SK-N-SH treated with all-trans-retinoic acid at 6 μM for 48 hours (cell line): ENCODE data around the gene INAFM1.
A peak's percentile ranks its signal among the peaks of the same experiment; 100 is the strongest.

ENCODE experiments used
- ATAC-seq: fragments of 200-7000 bp; cut with Tn5 transposase; 3 replicates; pipeline ENCODE4 v1.9.1; 2020; ENCODE audit warnings: mild to moderate bottlenecking, moderate library complexity
- BACH2 ChIP-seq: fragments of 250-450 bp; sonication (Bioruptor Pico); IDR thresholded peaks from 2 replicates; pipeline ENCODE4 v1.9.0; 2021; ENCODE audit warnings: mild to moderate bottlenecking, borderline replicate concordance
- CSDC2 ChIP-seq: fragments of 250-450 bp; sonication (Bioruptor Pico); IDR thresholded peaks from 2 replicates; pipeline ENCODE4 v1.5.0; 2020; ENCODE audit warnings: mild to moderate bottlenecking, moderate library complexity
- OSR1 ChIP-seq: fragments of 250-450 bp; sonication (Bioruptor Pico); IDR thresholded peaks from 2 replicates; pipeline ENCODE4 v1.8.0; 2022; ENCODE audit warnings: moderate library complexity, mild to moderate bottlenecking, inconsistent platforms
- PPARA ChIP-seq: fragments of 250-450 bp; sonication (Bioruptor Pico); IDR thresholded peaks from 2 replicates; pipeline ENCODE4 v1.5.0; 2020; ENCODE audit warnings: mild to moderate bottlenecking, borderline replicate concordance
- SNAI2 ChIP-seq: fragments of 250-450 bp; sonication (Bioruptor Pico); IDR thresholded peaks from 2 replicates; pipeline ENCODE4 v1.5.0; 2020; ENCODE audit warnings: mild to moderate bottlenecking, moderate library complexity
- TOX ChIP-seq: fragments of 250-450 bp; sonication (Bioruptor Pico); IDR thresholded peaks from 2 replicates; pipeline ENCODE4 v1.8.0; 2021; ENCODE audit warnings: mild to moderate bottlenecking, moderate library complexity, borderline replicate concordance
- ZC3H10 ChIP-seq: fragments of 250-450 bp; sonication (Bioruptor Pico); IDR thresholded peaks from 2 replicates; pipeline ENCODE4 v1.5.1; 2021; ENCODE audit warnings: mild to moderate bottlenecking, moderate library complexity
- ZFP3 ChIP-seq: fragments of 250-450 bp; sonication (Bioruptor Pico); IDR thresholded peaks from 2 replicates; pipeline ENCODE4 v1.5.0; 2020; ENCODE audit warnings: mild to moderate bottlenecking, moderate library complexity
- ZFP30 ChIP-seq: fragments of 450-650 bp; formaldehyde crosslinking; IDR thresholded peaks from 2 replicates; pipeline ENCODE4 v1.5.0; 2022; ENCODE audit warnings: mild to moderate bottlenecking, moderate library complexity
- ZNF565 ChIP-seq: fragments of 450-650 bp; formaldehyde crosslinking; conservative IDR thresholded peaks from 2 replicates; pipeline ENCODE4 v1.5.0; 2020; ENCODE audit warnings: low read depth, mild to moderate bottlenecking, moderate library complexity
- ZNF70 ChIP-seq: fragments of 450-650 bp; formaldehyde crosslinking; IDR thresholded peaks from 2 replicates; pipeline ENCODE4 v1.5.0; 2020; ENCODE audit warnings: mild to moderate bottlenecking, moderate library complexity
- TF ChIP-seq, protein P1 (sequence below): fragments of 250-450 bp; sonication (Bioruptor Pico); IDR thresholded peaks from 2 replicates; pipeline ENCODE4 v1.8.0; 2020; ENCODE audit warnings: mild to moderate bottlenecking, moderate library complexity, borderline replicate concordance
- TF ChIP-seq, protein P2 (sequence below): fragments of 250-450 bp; sonication (Bioruptor Pico); IDR thresholded peaks from 2 replicates; pipeline ENCODE4 v1.5.1; 2020; ENCODE audit warnings: low read depth, mild to moderate bottlenecking, moderate library complexity

Gene INAFM1

GRCh38 chr19:47267350-47267759 is 7.3 kb upstream of the INAFM1 start:
- no peak for TF ChIP-seq ZC3H10 (CRISPR knock-in tag)
- TF ChIP-seq SNAI2 (CRISPR knock-in tag): no peak
- no peak for TF ChIP-seq TOX (CRISPR knock-in tag)
- no peak for TF ChIP-seq CSDC2
- no peak for TF ChIP-seq PPARA (CRISPR knock-in tag)
- TF ChIP-seq ZNF70 (CRISPR knock-in tag): no peak
- no peak for TF ChIP-seq ZNF565 (CRISPR knock-in tag)
- no peak for ATAC-seq

- TF ChIP-seq ZC3H10 (CRISPR knock-in tag): no peak
- TF ChIP-seq, protein P1, sequence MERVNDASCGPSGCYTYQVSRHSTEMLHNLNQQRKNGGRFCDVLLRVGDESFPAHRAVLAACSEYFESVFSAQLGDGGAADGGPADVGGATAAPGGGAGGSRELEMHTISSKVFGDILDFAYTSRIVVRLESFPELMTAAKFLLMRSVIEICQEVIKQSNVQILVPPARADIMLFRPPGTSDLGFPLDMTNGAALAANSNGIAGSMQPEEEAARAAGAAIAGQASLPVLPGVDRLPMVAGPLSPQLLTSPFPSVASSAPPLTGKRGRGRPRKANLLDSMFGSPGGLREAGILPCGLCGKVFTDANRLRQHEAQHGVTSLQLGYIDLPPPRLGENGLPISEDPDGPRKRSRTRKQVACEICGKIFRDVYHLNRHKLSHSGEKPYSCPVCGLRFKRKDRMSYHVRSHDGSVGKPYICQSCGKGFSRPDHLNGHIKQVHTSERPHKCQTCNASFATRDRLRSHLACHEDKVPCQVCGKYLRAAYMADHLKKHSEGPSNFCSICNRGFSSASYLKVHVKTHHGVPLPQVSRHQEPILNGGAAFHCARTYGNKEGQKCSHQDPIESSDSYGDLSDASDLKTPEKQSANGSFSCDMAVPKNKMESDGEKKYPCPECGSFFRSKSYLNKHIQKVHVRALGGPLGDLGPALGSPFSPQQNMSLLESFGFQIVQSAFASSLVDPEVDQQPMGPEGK (CRISPR knock-in tag): no peak
- TF ChIP-seq, protein P2, sequence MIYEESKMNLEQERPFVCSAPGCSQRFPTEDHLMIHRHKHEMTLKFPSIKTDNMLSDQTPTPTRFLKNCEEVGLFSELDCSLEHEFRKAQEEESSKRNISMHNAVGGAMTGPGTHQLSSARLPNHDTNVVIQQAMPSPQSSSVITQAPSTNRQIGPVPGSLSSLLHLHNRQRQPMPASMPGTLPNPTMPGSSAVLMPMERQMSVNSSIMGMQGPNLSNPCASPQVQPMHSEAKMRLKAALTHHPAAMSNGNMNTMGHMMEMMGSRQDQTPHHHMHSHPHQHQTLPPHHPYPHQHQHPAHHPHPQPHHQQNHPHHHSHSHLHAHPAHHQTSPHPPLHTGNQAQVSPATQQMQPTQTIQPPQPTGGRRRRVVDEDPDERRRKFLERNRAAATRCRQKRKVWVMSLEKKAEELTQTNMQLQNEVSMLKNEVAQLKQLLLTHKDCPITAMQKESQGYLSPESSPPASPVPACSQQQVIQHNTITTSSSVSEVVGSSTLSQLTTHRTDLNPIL (CRISPR knock-in tag): no peak
- no peak for ATAC-seq
Observed at GRCh38 chr19:47268028-47268427, 6.7 kb upstream of the INAFM1 start.

GRCh38 chr19:47269596-47269995 is 5.1 kb upstream of the INAFM1 start:
- ATAC-seq: no peak
- TF ChIP-seq ZFP3 (CRISPR knock-in tag): no peak
- TF ChIP-seq ZFP30 (CRISPR knock-in tag): no peak
- TF ChIP-seq OSR1 (CRISPR knock-in tag): no peak

DNA sequence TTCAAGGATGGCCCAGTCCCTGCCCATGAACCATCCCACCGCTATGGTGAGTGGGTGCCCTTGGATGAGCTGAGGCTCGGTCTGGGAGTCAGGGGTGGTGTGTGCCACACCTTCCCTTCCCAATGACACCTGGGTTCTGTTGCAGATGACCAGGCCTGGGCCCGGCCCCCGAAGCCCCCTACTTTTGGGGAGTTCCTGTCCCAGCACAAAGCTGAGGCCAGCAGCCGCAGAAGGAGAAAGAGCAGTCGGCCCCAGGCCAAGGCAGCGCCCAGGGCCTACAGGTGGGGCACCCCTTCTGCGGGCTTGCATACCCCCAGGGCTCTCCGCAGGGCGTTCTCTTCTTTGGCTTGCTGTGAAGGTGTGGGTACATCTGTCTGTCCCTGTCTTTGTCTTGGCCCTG is 4.3 kb upstream of the INAFM1 start:
- TF ChIP-seq, protein P1 (CRISPR knock-in tag): no peak
- no peak for ATAC-seq

DNA sequence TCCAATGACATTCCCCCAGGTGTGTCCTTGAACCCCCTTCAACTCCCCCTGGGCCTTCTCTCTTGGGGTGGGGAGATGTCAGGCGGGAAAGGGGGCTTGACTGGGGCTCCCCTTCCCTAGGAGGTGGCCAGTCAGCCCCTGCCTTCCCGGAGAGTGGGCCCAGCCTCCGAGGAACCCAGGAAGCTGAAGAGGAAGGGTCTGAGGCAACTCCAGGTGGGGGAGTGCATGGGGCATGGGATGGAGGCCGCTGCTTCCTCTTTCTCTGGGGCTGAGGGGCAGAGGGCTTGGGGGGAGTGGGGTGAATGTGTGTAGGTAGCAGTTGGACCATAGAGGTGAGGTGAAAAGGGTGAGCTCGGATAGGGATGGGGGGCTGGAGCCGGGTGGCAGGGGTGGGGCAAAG is 2.7 kb upstream of the INAFM1 start:
- no peak for ATAC-seq

DNA sequence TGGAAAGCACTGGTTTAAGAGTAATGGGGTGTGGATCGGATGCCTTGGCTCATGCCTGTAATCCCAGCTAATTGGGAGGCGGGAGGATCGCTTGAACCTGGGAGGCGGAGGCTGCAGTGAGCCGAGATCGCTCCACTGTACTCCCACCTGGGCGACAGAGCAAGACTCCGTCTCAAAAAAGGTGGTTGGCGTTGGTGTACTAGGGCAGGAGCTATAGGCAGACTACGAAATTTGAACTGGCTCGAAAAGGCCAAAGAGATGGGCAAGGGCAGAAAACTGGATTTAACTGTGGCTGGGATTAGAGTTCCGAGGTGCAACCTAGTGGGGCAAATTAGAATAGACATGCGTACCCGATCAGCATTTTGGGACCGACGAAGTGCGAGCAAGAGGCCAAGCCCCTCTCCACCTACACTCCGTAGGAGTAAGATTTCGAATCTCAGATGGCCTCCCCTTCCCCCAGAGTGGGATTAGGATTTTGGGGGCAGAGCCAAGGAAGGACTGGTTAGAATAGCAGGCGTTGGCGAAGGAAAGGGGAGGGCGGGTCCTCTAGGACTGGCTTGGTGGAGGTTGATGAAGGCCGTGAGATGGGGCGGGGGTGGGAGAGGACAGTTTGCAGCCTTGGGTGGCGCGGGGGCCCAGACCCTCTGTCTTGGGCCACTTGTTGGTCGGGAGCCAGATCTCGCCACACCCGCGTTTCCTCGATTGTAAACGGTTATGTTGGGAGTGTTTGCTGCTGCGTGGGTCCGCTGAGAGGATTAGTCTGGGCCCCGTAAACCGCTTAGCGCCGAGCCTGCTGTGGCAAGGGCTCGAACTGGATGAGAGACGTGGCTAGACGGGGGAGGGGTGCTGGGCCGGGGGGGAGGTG is 2.0 kb upstream of the INAFM1 start:
- no peak for ATAC-seq
- TF ChIP-seq TOX (CRISPR knock-in tag) (no peak), ZFP30 (CRISPR knock-in tag) (no peak)
- TF ChIP-seq, protein P1 (CRISPR knock-in tag): no peak

More for the DNA sequence above, 2.7 kb upstream of the INAFM1 start:
- TF ChIP-seq ZC3H10 (CRISPR knock-in tag) (no peak), SNAI2 (CRISPR knock-in tag) (no peak)

GRCh38 chr19:47273313-47274070 is 1.2 kb upstream of the INAFM1 start:
- no peak for TF ChIP-seq BACH2 (CRISPR knock-in tag)
- TF ChIP-seq, protein P2 (CRISPR knock-in tag): peak; percentile 61; the same call in 1 of the 2 replicates
- peak; percentile 87 for ATAC-seq
